Central memory CD4-positive, alpha-beta T cell (primary cell): Measurements from ENCODE around the gene CDH16.
"Not testable (repeated sequence)": the region's sequence is repeated elsewhere in the genome, so short reads cannot be mapped to it uniquely, and the experiment has no call there.

Experiments
- DNase-seq: peaks from one replicate; pipeline ENCODE4 v3.0.0; 2022

The CDH16 gene

DNA sequence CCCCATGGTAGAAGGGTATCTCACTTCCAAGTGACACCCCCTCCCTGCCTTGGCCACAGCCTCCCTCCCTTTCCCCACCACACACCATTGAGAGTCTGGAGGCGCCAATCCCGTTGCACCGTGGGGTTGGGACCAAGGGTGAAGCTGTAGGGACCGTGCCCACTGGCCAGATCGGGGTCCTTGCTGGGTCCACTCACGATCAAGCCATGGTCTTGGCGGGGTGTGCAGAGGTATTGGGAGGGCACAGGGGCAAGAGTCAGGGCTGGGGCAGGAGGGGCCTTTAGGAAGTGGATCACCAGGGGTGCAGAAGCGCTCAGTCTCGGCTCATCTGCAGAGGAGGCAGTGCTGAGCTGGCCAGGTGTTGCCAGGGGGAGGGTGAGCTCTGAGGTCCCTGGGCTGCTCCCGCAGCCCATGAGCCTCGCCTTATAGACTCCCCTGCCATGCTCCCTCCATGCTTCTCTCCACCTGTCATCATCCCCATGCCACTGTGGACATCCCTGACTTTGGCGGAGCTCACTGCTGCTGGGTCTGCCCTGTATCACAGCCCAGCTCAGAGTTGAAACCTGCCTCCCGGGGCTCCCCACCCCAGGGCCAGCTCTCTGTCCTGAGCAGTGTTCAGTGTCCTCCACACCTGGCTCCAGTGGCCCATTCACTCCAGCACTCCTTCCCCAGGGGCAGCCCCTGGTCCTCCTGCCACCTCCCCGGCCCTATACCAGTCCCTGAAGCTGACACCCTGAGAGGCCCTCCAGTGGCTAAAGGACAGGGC lies 8.3 kb downstream of the CDH16 start:
- DNase-seq = no peak

DNA sequence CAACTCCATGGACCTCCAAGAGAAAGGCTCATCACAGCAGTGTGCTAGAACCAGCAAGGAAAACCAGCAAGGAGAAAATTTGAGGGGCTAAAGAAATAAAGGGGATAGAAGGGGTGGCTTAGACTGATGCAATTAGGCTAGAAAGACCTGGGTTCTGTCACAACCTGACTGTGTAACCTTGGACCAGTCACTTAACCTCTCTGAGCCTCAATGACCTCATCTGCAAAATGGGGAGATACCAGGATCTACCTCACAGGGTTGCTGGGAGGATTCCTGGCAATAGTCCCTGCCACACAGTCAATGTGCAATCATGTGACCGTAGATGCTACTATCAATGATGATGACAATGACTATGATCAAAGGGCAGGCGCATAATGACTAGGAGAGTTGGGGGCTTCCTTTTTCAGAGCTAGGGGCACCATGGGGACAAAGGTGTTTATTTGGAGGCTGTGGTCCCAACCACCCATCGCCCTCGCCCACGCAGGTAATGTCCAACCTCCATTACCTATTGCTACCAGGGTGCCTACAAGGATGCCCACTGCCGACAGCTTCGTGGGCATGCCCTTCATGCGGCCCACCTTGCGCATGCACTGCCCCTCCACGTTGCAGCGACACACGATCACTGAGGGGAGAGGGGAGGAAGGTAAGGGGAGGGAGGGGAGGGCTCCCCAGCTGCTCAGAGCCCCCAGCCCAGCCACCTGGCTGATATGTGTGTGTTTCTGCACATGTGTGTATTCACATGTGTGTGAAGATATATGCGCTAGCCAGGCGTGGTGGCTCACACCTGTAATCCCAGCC lies 9.7 kb downstream of the CDH16 start:
- DNase-seq = no peak

DNA sequence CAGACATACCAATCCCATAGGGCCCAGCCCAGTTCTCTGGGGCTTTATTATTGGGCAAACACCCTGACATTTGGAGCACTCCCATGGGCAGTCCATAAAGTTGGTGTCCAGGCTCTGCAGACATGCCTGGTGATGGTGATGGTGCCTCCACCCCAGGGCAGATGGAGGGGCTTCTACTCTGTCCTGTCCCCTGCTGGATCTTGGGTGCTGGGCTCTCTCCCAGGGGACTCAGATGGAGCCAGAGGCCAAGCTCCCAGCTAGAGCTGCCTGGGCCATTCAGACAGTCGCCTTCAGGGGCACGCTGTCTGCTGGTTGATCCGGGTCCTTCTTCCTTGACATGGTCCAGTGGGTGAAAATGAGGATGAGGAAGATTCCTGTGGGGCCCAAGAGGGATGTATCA lies 10.6 kb downstream of the CDH16 start:
- DNase-seq = no peak

DNA sequence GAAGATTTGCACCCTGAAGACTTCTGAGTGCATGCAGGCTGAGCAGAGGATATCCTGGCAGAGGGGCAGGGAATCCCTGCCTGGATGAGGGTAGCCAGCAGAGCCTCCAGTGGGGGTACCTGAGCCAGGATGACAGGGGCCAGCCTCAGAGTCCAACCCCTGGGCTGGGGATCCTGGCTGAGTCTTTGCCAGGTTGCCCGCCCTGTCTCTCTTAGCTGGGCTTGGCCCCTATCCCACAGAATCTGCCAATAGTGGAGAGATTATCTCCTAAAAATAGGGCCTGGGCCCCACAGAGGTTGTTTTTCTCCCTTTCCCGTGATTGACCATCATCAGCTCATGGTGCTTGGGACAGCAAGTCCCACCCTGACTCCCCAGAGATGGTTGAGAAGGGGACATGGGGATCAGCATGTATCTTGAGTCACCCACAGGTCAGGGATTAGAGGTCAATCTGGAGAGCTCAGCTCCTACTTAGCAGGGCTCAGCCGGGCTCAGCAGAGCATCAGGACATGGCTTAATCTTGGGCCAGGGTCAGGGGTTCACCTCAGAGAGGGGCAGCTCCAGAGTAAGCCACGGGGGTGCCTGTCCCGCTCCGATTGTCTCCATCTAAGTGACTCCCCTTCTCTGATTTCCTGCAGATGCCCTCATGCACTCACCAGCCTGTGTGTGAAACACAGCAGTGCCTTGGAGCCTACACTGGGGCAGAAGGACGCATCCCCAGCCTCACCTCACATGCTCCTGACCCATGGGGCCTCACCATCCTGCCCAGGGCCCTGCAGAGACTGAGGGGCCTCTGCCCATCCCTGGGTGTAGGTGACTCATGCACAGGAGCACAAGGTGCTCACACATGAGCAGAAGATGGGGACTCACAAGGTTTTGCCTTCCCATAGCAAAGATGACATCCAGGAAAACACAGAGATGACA lies 11.5 kb downstream of the CDH16 start:
- no peak for DNase-seq

DNA sequence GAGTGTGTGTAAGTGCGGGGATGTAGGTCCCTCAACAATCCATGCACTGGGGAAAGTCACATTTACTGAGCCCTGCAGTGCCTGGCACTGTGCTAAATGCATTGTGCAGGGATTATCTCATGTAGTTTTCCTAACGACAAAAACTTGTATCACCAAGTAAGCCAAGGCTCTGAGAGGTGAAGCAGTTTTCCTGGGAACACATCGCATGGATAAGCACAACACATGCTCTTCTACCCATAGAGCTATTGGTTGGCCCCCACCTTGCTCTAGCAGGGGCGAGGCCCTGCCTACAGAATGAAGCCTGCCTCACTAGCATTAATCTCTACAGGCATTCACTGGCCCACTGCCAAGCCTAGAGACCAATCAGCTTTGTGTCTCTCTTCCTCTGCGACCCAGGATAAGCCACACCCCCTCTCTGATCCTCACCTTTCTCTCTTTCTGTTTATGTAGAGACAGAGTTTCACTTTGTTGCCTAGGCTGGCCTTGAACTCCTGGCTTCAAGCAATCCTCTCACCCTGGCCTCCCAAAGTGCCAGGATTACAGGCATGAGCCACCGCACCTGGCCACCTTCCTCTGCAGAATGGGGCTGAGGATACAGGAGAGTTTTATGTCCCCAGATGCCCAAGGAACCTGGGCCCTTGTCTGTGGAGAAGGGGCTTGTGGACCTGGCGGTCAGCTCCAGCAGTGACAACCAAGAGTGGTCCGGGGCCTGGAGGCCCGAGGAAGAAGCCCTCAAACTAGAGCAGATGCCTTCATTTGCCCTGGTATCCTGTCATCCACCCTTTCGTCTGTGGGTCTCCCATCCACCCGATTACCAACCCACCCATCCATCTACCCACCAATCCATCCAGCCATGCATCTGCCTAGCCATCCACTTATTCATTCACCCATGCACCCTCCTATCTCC lies 12.8 kb downstream of the CDH16 start:
- DNase-seq = peak; percentile 35

DNA sequence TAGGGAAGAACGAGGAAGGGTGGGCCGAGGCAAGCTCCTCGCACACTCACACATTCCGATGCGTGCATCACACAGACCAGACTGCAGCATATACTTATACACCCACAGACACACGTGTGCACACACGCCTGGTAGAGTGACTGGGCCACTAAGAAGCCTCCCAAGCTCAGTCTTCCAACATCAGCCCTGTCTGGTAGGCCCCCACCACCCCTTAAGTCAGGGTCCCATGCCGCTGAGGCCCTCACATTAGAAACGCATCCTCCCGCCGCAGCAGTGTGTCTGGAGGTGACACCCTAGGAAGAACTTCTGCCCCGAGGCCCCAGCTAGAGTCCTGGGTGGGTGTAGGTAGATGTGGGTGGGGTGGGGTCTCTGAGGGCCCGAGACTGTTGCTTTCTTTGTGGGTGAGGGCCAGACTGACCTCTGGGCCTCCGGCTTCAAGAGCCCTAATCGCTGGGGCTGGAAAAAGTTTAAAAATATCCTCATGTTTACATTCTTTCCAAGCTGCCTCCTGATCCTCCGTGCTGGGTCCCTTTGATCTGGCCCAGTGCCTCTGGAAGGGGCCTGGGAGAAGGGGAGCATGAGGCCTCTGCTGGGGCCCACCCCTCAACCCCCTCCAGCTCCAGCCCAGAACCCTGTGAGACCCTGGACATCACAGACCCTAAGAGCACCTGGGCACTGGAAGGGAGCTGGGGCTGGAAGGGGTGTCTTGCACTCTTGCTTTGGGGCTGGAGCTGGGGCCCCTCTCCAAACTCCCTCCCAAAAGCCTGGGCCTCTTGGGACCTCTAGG lies 13.6 kb downstream of the CDH16 start:
- DNase-seq = no peak

DNA sequence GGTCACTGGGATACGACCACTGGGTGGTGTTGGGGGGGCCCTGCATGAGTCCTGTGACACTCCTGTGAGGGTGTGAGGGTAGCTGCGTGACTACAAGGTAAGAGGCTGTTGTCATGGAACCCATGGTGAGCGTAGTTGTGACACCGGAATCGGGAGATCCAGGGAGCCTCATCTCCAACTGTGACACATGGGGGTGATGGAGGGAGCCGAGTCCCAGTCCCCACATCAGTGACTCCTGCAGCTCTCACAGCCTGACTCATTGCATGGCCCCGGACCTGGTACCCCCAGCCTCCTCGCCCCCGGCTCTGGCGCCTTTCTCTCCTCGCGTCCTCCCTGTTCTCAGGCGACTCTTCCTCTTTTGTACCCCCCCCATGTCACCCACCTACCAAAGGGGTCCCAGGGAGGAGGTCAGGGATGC lies 14.2 kb downstream of the CDH16 start:
- DNase-seq = no peak

DNA sequence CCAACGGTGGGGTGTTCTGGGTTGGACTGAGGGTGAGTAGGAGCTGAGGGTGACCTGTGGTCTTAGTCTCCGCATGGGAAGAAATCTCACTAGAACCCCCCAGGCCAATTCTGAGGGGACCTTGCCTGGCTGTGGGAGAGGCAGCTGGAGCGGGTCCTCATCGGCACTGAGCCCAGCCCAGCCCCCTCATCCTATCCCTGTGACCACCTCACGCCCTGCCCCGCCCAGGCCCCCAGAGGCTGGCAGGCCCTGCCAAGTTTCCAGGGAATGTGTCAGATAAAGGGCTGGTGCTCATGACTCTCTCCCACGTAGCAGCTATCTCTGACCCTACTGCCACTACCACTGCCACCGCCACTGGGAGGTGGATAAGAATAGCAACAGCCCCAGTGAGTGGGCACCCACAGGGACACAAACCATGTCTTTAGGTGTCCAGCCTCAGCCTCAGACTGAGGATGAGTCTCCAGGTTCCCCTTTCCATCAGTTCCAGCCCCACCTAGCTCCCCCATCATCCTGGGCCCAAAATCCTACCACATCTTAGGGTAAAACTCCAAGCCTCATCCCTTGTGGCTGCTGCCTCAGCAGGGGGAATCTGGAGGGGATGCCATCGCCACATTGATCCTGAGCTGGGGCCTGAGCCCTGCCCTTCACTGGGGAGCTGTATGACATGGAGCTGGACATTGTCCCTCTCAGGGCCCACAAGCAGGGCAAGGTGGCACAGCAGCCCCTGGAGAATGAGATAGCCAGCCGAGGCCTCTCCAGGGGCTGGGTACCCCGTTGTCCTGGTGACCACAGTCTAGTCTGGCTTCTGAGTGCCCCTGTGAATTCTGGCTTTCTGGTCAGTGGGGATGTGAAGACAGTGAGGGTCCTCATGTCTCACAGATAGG lies 14.9 kb downstream of the CDH16 start:
- DNase-seq = no peak

DNA sequence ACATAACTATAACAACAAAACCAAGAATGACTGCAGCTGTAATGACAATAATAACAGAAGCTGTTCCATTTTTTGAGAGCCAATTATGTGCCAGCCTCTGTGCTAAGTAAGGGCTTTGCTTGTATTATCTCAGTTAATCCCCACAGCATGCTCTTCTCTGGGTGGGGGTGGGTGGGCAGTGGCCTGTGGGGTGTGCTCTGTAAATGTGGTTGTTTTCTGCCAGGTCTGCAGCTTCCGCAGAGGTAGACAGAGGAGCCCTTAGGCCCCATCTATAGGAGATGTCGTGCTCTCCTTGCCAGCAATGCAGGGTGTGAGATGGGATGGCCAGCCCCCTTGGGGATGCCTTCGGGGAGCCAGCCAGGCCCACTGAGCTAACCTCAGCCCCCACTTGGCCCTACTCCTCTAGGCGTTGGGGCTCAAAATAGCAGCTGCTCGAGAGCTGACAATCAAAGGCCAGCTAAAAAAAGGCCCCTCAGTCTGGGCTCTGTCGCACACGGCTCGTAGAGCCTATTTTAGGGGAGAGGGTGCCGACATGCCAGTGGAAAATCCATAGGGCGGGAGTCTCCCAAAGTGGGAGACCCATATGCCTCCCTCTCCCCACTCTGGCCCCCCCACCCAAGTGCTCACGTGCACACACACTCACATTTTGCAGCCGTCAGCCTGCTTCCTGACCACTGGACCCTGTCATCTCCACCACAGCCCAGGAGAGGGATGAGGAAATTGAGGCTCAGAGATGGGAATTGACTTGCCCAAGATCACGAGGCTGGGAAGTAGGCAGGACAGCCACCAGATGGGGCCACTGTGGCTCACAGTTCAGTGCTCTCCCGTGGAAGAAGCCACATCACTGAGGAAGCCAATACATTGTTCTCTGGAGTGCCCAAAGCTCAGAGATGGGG lies 15.8 kb downstream of the CDH16 start:
- no peak for DNase-seq

DNA sequence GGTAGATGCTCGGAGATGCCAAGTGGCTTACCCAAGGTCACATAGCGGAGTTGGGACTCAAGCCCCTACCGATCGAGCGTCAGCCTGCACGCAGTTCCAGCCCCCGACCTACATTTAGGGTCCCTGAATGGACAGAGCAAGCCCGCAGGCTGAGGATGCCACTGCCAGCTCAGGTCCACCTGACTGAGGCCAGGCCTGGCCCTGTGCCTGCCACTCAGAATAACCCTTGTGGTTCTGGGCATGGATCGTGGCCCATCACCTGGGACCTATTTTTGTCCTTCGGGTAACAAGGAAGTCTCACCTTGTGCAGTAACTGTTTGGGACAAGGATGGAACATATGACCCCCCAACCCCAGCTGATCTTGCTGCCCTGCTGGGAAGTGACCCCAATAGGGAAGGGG lies 17.1 kb downstream of the CDH16 start:
- no peak for DNase-seq

DNA sequence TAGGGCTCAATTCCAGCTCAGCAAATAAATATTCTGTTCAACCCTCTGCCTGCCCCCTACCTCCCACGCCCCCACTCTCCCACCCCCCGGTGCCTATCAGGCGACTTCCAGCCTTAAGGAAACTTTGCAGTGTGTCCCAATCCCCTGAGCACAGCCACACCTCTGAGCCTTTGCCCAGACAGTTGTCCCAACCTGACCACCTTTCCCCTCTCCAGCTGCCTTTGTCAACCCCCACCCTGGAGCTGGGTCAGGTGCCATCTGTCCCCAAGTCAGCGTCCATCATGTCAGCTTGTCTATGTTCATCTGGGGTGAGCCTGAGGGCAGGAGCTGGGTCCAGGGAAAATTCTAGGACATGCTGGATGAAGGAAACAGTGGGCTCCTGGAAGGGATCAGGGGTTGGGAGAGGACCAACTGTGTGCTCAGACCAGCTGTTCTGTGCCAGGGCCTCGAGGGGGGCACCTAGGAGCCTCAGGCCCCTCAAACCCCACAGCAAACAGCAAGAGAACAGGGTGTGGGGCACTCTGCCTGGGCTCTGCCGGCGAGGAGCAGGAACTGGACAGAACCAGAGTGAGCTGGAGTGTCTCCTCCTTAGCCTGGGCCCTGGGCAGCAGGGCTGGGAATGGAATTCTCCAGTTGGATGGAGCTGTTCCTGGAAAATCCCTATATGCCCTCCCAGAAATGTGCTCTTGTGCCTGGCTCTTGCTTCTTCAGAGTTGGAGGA lies 17.8 kb downstream of the CDH16 start:
- no peak for DNase-seq

DNA sequence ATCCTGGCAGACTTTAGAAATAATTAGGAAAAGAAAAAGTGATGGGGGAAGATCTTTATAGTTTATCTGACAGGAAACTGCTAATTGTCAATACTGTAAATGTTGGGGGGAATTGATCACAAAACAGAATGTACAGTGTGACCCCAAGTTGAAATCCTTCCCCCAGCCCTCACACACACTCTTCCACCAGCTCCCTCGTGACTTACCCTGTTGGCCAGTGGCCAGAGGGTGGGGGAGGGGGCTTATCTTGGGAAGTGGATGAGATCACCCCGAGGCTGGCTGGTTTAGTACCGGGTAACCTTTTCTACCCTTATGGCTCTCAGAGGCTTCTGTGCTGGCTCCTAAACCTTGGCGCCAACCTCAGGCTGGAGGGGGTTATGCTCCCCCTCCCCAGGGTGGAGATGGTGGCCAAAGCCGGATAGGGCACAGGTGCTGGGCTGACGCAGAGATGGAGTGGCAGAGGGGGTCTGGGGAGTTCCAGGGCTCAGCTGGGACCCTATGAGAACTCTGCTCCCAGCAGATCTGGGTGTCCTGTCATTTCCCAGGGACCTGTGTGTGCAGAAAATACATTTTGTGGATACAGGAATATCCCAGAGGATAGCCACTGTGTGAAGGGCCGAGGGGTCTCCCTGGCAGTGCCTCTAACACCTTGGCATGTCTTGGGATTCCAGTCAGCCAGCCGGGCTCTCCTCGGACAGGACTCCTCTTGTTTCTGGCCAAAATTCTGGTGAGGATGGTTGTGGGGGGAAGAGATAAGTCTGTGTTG lies 18.6 kb downstream of the CDH16 start:
- DNase-seq = no peak

DNA sequence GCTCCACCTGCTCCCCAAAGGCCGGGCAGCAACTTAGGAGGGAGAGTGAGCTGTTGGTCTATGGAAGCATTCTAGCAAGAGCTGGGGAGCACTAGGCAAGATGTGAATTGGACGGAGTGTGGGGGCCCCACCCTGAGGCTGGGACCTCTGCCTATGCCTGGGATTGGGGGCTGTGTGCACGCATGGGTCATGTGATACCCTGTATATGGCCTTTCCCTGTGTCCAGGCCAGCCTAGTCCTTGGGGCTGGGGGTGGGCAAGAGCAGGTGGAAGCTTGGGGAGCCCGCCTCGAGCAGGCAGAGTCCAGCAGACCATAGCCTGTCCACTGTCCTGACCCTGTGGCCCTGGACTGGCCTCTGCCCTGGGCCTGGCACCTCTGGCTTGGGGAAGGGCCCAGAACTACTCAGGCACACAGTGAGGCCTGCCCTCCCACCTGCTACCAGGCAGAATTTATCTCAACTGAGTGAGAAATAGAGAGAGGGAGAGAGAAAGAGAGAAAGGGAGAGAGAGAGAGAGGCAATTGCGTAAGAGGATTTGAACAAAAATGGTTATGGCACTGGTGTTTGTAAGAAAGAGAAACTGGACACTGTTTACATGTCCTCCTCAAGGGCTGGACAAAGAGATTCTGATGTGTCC lies 19.3 kb downstream of the CDH16 start:
- no peak for DNase-seq

DNA sequence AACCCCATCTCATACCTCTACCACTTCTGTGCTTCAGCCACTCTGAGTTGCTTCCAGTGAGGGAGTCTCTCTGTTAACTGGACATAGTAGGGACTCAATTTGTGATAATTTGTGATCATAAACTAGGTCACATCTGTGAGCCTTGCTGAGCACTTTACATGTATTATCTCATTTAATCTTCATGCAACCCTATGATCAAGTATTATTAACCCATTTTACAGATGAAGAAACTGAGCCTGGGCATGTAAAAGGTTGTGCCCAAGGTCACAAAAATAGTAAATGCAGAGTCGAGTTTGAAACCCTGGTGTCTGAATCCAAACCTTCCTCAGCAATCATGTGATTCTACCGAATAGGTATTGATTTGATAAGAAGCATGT lies 19.8 kb downstream of the CDH16 start:
- DNase-seq = no peak

DNA sequence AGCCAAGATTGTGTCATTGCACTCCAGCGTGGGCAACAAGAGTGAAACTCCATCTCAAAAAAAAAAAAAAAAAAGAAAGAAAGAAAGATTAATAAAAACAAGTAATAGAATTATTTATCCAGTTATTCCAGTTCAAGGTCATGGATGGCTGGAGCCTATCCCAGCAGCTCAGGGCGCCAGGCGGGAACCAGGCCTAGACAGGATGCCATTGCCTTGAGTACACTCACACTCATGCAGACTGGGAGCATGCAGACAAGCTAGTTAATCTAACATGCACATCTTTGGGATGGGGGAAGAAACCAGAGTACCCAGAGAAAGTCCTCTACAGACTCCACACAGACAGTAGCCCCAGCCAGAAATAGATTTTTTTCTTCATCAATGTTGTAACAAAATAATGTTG lies 20.5 kb downstream of the CDH16 start:
- no peak for DNase-seq

DNA sequence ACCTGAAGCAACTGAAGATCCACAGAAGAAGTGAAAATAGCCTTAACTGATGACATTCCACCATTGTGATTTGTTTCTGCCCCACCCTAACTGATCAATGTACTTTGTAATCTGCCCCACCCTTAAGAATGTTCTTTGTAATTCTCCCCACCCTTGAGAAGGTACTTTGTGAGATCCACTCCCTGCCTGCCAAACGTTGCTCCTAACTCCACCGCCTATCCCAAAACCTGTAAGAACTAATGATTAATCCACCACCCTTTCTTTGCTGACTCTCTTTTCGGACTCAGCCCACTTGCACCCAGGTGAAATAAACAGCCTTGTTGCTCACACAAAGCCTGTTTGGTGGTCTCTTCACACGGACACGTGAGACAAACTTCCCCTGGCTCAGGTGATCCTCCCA lies 22.0 kb downstream of the CDH16 start:
- DNase-seq = not testable (repeated sequence)

DNA sequence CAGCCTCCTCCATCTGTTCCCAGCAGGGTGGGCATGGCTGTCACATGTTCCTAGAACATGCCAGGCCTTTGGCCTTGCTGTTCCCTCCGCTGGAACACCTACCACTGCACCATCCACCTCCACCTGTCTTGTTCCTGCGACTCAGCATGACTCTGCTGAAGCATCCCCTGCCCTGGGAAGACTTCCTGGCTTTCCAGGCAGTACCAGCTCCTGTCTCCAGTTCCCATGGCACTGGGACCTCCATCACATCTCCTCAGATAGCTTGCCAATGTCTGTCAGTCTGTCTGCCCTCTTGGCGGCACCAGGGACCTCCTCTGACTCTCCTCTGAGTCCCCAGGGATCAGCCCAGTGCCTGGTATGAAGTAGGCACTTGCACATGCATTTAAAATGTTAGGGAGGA lies 22.7 kb downstream of the CDH16 start:
- no peak for DNase-seq
